Neural cell (in vitro differentiated cells): ENCODE results near the gene FADS3. TPM values are rescaled to one million over a fixed set of nuclear protein-coding genes. Genes with fewer than 3 reads are reported as not detected.

ENCODE experiments used
- H2AFZ ChIP-seq: fragments of 200-600, 300-800 bp; sonication (generic), shearing (Covaris generic); 2 replicates; pipeline ENCODE4 v1.6.0; 2014; ENCODE audit warnings: low read depth, mild to moderate bottlenecking, antibody characterized with exemption, low read length, moderate library complexity
- H3F3A ChIP-seq: fragments of 200-600 bp; shearing (Covaris generic); 2 replicates; pipeline ENCODE4 v1.6.1; 2016; ENCODE audit warnings: mild to moderate bottlenecking, moderate library complexity, mixed read lengths, antibody characterized with exemption, low read length; ENCODE audit not compliant: insufficient read depth, poor library complexity, severe bottlenecking
- H3K27ac ChIP-seq: fragments of 200-600, 300-800 bp; sonication (generic), shearing (Covaris generic); 2 replicates; pipeline ENCODE4 v1.5.1; 2014; ENCODE audit warnings: mild to moderate bottlenecking, low read length, moderate library complexity
- H3K27me3 ChIP-seq: fragments of 300-800, 200-600 bp; sonication (generic), shearing (Covaris generic); 2 replicates; pipeline ENCODE4 v1.6.0; 2014; ENCODE audit warnings: mild to moderate bottlenecking, low read depth, low read length, moderate library complexity; ENCODE audit not compliant: insufficient read depth
- H3K36me3 ChIP-seq: fragments of 300-800, 200-600 bp; sonication (generic), shearing (Covaris generic); 2 replicates; pipeline ENCODE4 v1.5.1; 2014; ENCODE audit warnings: mild to moderate bottlenecking, antibody characterized with exemption, low read length, moderate library complexity; ENCODE audit not compliant: insufficient read depth
- H3K4me2 ChIP-seq: fragments of 300-800, 200-600 bp; sonication (generic), shearing (Covaris generic); 2 replicates; pipeline ENCODE4 v1.6.0; 2014; ENCODE audit warnings: mild to moderate bottlenecking, low read length
- H3K4me3 ChIP-seq: fragments of 300-800, 200-600 bp; sonication (generic), shearing (Covaris generic); 2 replicates; pipeline ENCODE4 v1.5.1; 2014; ENCODE audit warnings: mild to moderate bottlenecking, low read length, moderate library complexity
- H3K79me2 ChIP-seq: fragments of 200-600 bp; shearing (Covaris generic); replicated peaks from 2 replicates; pipeline ENCODE4 v1.6.0; 2014; ENCODE audit warnings: mild to moderate bottlenecking, low read length, moderate library complexity; ENCODE audit not compliant: insufficient read depth
- H3K9ac ChIP-seq: fragments of 300-800, 200-600 bp; sonication (generic), shearing (Covaris generic); 2 replicates; pipeline ENCODE4 v1.6.1; 2016; ENCODE audit warnings: mild to moderate bottlenecking, low read length, mixed read lengths
- H3K9me2 ChIP-seq: fragments of 200-600 bp; shearing (Covaris generic); 2 replicates; pipeline ENCODE4 v1.6.1; 2016; ENCODE audit warnings: mild to moderate bottlenecking, low read length, mixed read lengths; ENCODE audit not compliant: insufficient read depth
- H3K9me3 ChIP-seq: fragments of 200-600, 300-800 bp; sonication (generic), shearing (Covaris generic); 2 replicates; pipeline ENCODE4 v1.6.1; 2016; ENCODE audit warnings: mild to moderate bottlenecking, mixed run types, low read length, moderate library complexity, mixed read lengths
- H4K20me1 ChIP-seq: fragments of 200-600 bp; shearing (Covaris generic); 2 replicates; pipeline ENCODE4 v1.6.1; 2016; ENCODE audit warnings: mild to moderate bottlenecking, mixed run types; ENCODE audit not compliant: insufficient read depth
- EP300 ChIP-seq: fragments of 450-650 bp; conservative IDR thresholded peaks from 2 replicates; pipeline ENCODE4 v1.6.1; 2014; ENCODE audit warnings: antibody characterized with exemption, mild to moderate bottlenecking, moderate library complexity; ENCODE audit not compliant: poor library complexity, severe bottlenecking
- EZH2 ChIP-seq: fragments of 200-600, 300-800 bp; shearing (Covaris generic), sonication (generic); IDR thresholded peaks from 2 replicates; pipeline ENCODE4 v1.6.1; 2014; ENCODE audit warnings: antibody characterized with exemption, low read length, borderline replicate concordance, mild to moderate bottlenecking; ENCODE audit not compliant: insufficient read depth, poor library complexity, severe bottlenecking
- MXI1 ChIP-seq: fragments of 450-650 bp; conservative IDR thresholded peaks from 2 replicates; pipeline ENCODE4 v1.6.1; 2014; ENCODE audit warnings: antibody characterized with exemption, mild to moderate bottlenecking; ENCODE audit not compliant: poor library complexity, severe bottlenecking
- POLR2AphosphoS5 ChIP-seq: IDR thresholded peaks from 2 replicates; pipeline ENCODE4 v1.6.1; 2012
- RAD21 ChIP-seq: fragments of 450-650 bp; conservative IDR thresholded peaks from 2 replicates; pipeline ENCODE4 v1.6.1; 2014; ENCODE audit warnings: antibody characterized with exemption, mild to moderate bottlenecking, moderate library complexity
- SMC3 ChIP-seq: fragments of 450-650 bp; conservative IDR thresholded peaks from 2 replicates; pipeline ENCODE4 v1.6.1; 2014; ENCODE audit warnings: antibody characterized with exemption, mild to moderate bottlenecking, moderate library complexity; ENCODE audit not compliant: poor library complexity
- TAF1 ChIP-seq: IDR thresholded peaks from 2 replicates; pipeline ENCODE4 v1.6.1; 2012; ENCODE audit warnings: low read depth
- polyA plus RNA-seq: library from polyadenylated mRNA; depleted of rRNA; stranded (reverse); fragments of >200 nt; gene quantifications from 2 replicates; pipeline ENCODE4 v1.2.3, GENCODE V29; 2014
- TF ChIP-seq, protein P1 (sequence below): IDR thresholded peaks from 2 replicates; pipeline ENCODE4 v1.6.1; 2012; ENCODE audit warnings: borderline replicate concordance
- TF ChIP-seq, protein P2 (sequence below): fragments of 450-650 bp; IDR thresholded peaks from 2 replicates; pipeline ENCODE4 v1.5.1; 2014; ENCODE audit warnings: antibody characterized with exemption, mild to moderate bottlenecking, moderate library complexity; ENCODE audit not compliant: poor library complexity, severe bottlenecking

Gene FADS3
- polyA plus RNA-seq, 1 donor from 2014 or later = 35.4 TPM

DNA sequence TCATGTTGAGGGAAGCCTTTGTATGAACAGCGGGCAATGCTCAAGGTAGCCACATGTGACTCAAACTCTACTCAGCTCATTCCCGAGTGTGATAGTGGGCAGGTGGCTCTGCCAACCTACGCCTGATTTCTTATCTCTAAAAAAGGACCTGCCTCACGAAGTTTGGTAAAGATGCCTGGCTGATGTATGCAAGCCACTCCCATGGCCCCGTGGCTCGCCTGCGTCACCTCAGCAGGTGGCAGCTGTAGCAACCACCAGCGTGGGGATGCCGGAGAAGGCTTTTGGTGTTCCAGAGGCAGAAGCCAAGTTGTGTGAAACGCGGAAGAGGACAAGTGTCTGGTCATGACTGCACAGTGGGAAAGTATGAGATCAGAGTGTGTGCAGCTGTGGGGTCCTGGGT lies 57.9 kb downstream of the FADS3 start:
- Histone ChIP-seq H3K79me2 (peaks cover 92% of the 10 kb centered on the region), H3K36me3 (no peaks in the 10 kb centered on the region), H4K20me1 (peaks cover 8% of the 10 kb centered on the region), H3K4me3 (peak overlapping the region; percentile 7), H3K9ac (no peak overlapping the region), H3K4me2 (no peak overlapping the region), H2AFZ (no peak overlapping the region), H3K9me3 (no peaks in the 10 kb centered on the region), H3F3A (no peaks in the 10 kb centered on the region), H3K9me2 (no peaks in the 10 kb centered on the region), H3K27ac (no peak overlapping the region), H3K27me3 (no peaks in the 10 kb centered on the region)
- TF ChIP-seq, protein P1, sequence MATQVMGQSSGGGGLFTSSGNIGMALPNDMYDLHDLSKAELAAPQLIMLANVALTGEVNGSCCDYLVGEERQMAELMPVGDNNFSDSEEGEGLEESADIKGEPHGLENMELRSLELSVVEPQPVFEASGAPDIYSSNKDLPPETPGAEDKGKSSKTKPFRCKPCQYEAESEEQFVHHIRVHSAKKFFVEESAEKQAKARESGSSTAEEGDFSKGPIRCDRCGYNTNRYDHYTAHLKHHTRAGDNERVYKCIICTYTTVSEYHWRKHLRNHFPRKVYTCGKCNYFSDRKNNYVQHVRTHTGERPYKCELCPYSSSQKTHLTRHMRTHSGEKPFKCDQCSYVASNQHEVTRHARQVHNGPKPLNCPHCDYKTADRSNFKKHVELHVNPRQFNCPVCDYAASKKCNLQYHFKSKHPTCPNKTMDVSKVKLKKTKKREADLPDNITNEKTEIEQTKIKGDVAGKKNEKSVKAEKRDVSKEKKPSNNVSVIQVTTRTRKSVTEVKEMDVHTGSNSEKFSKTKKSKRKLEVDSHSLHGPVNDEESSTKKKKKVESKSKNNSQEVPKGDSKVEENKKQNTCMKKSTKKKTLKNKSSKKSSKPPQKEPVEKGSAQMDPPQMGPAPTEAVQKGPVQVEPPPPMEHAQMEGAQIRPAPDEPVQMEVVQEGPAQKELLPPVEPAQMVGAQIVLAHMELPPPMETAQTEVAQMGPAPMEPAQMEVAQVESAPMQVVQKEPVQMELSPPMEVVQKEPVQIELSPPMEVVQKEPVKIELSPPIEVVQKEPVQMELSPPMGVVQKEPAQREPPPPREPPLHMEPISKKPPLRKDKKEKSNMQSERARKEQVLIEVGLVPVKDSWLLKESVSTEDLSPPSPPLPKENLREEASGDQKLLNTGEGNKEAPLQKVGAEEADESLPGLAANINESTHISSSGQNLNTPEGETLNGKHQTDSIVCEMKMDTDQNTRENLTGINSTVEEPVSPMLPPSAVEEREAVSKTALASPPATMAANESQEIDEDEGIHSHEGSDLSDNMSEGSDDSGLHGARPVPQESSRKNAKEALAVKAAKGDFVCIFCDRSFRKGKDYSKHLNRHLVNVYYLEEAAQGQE = no peak
- TF ChIP-seq EP300 (no peak), SMC3 (no peak), RAD21 (no peak), MXI1 (no peak), TAF1 (no peak), EZH2 (no peak), POLR2AphosphoS5 (no peak)
- TF ChIP-seq, protein P2, sequence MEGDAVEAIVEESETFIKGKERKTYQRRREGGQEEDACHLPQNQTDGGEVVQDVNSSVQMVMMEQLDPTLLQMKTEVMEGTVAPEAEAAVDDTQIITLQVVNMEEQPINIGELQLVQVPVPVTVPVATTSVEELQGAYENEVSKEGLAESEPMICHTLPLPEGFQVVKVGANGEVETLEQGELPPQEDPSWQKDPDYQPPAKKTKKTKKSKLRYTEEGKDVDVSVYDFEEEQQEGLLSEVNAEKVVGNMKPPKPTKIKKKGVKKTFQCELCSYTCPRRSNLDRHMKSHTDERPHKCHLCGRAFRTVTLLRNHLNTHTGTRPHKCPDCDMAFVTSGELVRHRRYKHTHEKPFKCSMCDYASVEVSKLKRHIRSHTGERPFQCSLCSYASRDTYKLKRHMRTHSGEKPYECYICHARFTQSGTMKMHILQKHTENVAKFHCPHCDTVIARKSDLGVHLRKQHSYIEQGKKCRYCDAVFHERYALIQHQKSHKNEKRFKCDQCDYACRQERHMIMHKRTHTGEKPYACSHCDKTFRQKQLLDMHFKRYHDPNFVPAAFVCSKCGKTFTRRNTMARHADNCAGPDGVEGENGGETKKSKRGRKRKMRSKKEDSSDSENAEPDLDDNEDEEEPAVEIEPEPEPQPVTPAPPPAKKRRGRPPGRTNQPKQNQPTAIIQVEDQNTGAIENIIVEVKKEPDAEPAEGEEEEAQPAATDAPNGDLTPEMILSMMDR = no peak

DNA sequence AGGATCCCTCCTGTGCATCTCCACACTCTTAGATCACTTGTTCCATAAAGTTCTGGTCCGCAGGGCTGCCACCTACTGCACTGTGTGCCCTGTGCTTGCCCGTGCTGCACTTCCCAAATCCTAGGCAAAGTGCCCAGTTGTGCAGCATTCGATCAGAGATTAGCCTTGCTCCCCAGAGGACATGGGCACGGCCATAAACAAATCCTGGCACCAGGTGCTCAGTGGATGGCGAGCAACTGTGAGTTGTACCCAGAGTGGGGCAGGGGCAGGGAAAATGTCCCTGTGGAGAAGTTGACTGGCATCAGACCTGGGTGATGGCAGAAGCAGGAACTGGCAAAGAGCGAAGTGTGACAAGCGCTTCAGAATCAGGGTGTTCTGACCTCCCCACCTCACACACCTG lies 58.6 kb downstream of the FADS3 start:
- Histone ChIP-seq H3K36me3 (no peaks in the 10 kb centered on the region), H3K27ac (no peak overlapping the region), H3K9ac (no peak overlapping the region), H3K4me3 (no peak overlapping the region), H3K4me2 (no peak overlapping the region), H3K79me2 (peaks cover 95% of the 10 kb centered on the region), H3K9me2 (no peaks in the 10 kb centered on the region), H3F3A (no peaks in the 10 kb centered on the region), H3K27me3 (no peaks in the 10 kb centered on the region), H2AFZ (no peak overlapping the region), H4K20me1 (peaks cover 8% of the 10 kb centered on the region), H3K9me3 (no peaks in the 10 kb centered on the region)
- TF ChIP-seq POLR2AphosphoS5 (no peak), EP300 (no peak), TAF1 (no peak), SMC3 (no peak), RAD21 (no peak), EZH2 (no peak), MXI1 (no peak)
- TF ChIP-seq, protein P2 = no peak
- TF ChIP-seq, protein P1 = no peak
